Measurements from ENCODE around the gene VPS26B. TPM values are rescaled to one million over a fixed set of nuclear protein-coding genes. Genes with fewer than 3 reads are reported as not detected.
A peak's percentile ranks its signal among the peaks of the same experiment; 100 is the strongest.
"Not testable (repeated sequence)": the region's sequence is repeated elsewhere in the genome, so short reads cannot be mapped to it uniquely, and the experiment has no call there.

VPS26B gene
- total RNA-seq = 10 to 100 TPM; 31.5 to 38.0 (median 35.2) TPM
- 18.7 TPM for polyA plus RNA-seq
- long read RNA-seq, donor 1, transcript VPS26B-201 (6 exons, 3,691 nt) = major isoform, 151 of 179 reads
- long read RNA-seq, donor 1, partial matches to known transcripts = 23 of 179 reads
- long read RNA-seq, donor 1, other reads (novel, unspliced or antisense) = 5 of 179 reads
- long read RNA-seq, donor 2, transcript VPS26B-201 (6 exons, 3,691 nt) = major isoform, 110 of 121 reads
- long read RNA-seq, donor 2, partial matches to known transcripts = 3 of 121 reads
- long read RNA-seq, donor 2, other reads (novel, unspliced or antisense) = 6 of 121 reads
- long read RNA-seq, donor 3, transcript VPS26B-201 (6 exons, 3,691 nt) = major isoform, 47 of 76 reads
- long read RNA-seq, donor 3, partial matches to known transcripts = 1 of 76 reads
- long read RNA-seq, donor 3, other reads (novel, unspliced or antisense) = 27 of 76 reads
- long read RNA-seq, donor 4, transcript VPS26B-201 (6 exons, 3,691 nt) = major isoform, 93 of 103 reads
- long read RNA-seq, donor 4, partial matches to known transcripts = 5 of 103 reads
- long read RNA-seq, donor 4, other reads (novel, unspliced or antisense) = 4 of 103 reads

DNA sequence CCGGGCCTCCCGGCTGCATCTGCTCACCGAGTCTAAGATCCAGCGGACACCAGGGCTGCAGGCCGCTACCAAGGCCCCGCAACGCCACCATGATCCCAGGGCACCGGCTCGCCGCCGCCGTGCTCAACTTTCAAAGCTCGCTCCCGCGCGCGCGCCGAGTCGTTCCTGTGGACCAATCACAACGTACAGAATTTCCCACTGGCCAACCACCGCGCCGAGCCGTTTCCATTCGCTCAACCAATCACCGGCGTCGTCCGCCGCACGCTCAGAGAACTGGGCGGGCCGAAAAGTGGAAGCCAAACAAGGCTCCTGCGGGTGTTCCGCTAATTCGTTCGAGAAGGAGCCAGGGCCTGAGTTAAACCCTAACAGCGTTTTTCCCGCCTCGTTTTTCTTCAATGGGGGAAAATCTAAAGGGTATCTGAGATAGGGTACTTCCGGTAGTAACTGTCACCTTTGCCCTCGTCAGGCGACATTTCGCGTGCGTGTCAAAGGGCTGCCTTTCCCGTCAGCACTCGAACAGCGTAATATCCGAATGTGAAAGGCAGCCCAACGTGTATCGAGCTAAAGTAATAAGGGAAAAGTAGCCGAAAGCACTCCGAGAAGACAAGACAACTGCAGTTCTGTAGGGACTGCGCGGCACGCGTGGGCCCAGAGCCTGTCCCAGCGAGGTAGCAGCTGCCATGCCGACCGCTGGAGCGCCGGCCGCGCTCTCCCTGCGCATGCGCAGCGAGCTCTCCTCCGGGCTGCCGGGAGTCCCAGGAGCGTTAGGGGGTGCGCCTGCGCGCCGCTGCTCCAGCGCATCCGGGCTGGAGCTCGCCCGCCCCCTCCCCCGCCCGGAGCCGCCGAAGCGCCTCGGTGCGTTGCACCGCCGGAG is at the start of gene VPS26B, which contains the start of gene NCAPD3:
Gene VPS26B, plus strand, starts transcription at position 836 of the 874 bp plus-strand sequence. CDS start 452 bp downstream, outside the sequence.
Gene NCAPD3, minus strand, starts transcription at position 132 of the 874 bp plus-strand sequence. Its CDS starts 41 bp downstream, at position 91.
- Histone ChIP-seq H3K4me3 (ENCODE audit: low read length) (peak within 1 kb of the TSS; percentile 85), H3K27me3 (ENCODE audit: control insufficient read depth, insufficient read depth) (no peaks in the 10 kb centered on the region), H3K27ac (ENCODE audit: low read length) (peak within 1 kb of the TSS; percentile 93), H3K4me1 (ENCODE audit: control insufficient read depth, insufficient read depth, low read length) (peaks cover 5% of the 10 kb centered on the region), H3K9me3 (ENCODE audit: control insufficient read depth, low read length) (no peaks in the 10 kb centered on the region)
- WGBS = under 1% methylated on average over 89 of the region's 89 CpGs
- intact Hi-C loops (cut with DNase I) = no loop called here
- peak; percentile 95 to 96 for ATAC-seq
- peak; percentile 97 to 99 (median 99) for DNase-seq

- ATAC-seq (no peak), DNase-seq (no peak)
- Histone ChIP-seq H3K9me3 (ENCODE audit: control insufficient read depth, low read length) (no peaks in the 10 kb centered on the region), H3K4me3 (ENCODE audit: low read length) (no peak overlapping the region), H3K4me1 (ENCODE audit: control insufficient read depth, insufficient read depth, low read length) (no peaks in the 10 kb centered on the region), H3K27ac (ENCODE audit: low read length) (no peak overlapping the region), H3K27me3 (ENCODE audit: control insufficient read depth, insufficient read depth) (no peaks in the 10 kb centered on the region)
- 90% methylated on average over 13 of the region's 13 CpGs for WGBS
- intact Hi-C loops (cut with DNase I) = no loop called here
Measured at GRCh38 chr11:134176284-134176683, 48.2 kb upstream of the VPS26B start.

DNA sequence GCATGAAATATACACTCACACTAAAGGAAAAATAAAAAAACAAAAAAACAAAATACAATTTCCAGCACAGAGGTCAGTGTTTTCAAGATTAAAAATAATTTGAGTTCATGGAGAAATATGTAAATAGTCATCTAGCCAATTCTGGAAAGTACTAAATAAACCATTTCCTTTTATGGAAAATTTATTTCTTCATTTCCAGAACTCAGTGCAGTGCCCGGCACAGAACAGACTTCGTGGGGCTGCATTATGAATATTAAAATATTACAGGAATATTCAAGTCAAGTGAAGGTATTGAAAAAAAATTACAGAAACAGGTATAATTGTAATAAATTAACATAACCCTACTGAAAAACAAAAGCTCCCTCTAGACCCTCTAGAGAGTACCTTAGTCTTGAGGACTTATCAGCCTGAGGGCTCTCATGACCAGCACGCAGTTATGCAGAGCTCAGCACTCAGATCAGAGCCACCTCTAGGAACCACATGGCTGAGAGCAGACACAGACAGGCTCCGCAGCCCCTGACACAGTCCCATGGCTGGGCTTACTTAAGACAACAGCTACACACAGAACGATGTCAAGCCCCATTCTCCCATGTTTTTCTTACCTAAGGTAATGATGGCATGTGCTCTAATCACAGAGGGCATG is 46.3 kb upstream of the VPS26B start:
- no peak for DNase-seq
- Histone ChIP-seq H3K4me3 (ENCODE audit: low read length) (no peak overlapping the region), H3K9me3 (ENCODE audit: control insufficient read depth, low read length) (no peaks in the 10 kb centered on the region), H3K27ac (ENCODE audit: low read length) (no peak overlapping the region), H3K4me1 (ENCODE audit: control insufficient read depth, insufficient read depth, low read length) (no peaks in the 10 kb centered on the region), H3K27me3 (ENCODE audit: control insufficient read depth, insufficient read depth) (no peaks in the 10 kb centered on the region)
- 65% methylated on average over 5 of the region's 5 CpGs for WGBS
- intact Hi-C loops (cut with DNase I) = no loop called here
- ATAC-seq = peak in 1 of 2 donors; percentile 49

DNA sequence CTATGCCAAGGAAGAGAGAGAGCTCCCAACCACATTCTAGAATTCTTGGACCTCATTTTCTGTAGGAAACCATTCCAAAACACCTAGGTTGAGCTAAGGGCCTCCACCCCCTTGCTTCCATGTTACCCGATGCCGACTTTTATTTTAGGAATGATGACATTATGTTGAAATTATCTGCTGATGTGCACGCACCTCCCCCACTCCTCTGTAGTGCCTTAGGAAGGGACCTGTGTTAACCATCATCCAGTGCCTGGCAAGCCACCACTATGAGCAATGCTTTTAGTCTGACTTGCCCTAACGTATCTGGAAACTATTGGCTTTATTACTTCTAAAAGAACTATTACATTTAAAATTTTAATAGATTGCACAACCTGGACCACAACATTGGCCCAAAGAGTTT is 42.8 kb upstream of the VPS26B start:
- Histone ChIP-seq H3K9me3 (ENCODE audit: control insufficient read depth, low read length) (no peaks in the 10 kb centered on the region), H3K27ac (ENCODE audit: low read length) (no peak overlapping the region), H3K27me3 (ENCODE audit: control insufficient read depth, insufficient read depth) (no peaks in the 10 kb centered on the region), H3K4me1 (ENCODE audit: control insufficient read depth, insufficient read depth, low read length) (no peaks in the 10 kb centered on the region), H3K4me3 (ENCODE audit: low read length) (no peak overlapping the region)
- intact Hi-C loops (cut with DNase I) = no loop called here
- no peak for DNase-seq
- 74% methylated on average over 4 of the region's 4 CpGs for WGBS
- ATAC-seq = no peak

GRCh38 chr11:134188092-134188491 is 36.4 kb upstream of the VPS26B start:
- ATAC-seq = not testable (repeated sequence)

GRCh38 chr11:134196756-134197155 is 27.7 kb upstream of the VPS26B start:
- Histone ChIP-seq H3K27me3 (ENCODE audit: control insufficient read depth, insufficient read depth) (no peaks in the 10 kb centered on the region), H3K4me1 (ENCODE audit: control insufficient read depth, insufficient read depth, low read length) (no peaks in the 10 kb centered on the region), H3K4me3 (ENCODE audit: low read length) (no peak overlapping the region), H3K27ac (ENCODE audit: low read length) (no peak overlapping the region), H3K9me3 (ENCODE audit: control insufficient read depth, low read length) (no peaks in the 10 kb centered on the region)
- DNase-seq (no peak), ATAC-seq (no peak)
- WGBS = 93% methylated on average over 4 of the region's 4 CpGs
- intact Hi-C loops (cut with DNase I) = no loop called here

More at GRCh38 chr11:134188092-134188491, 36.4 kb upstream of the VPS26B start:
- intact Hi-C loops (cut with DNase I); DNase-seq; H3K4me3 ChIP-seq (ENCODE audit: low read length); H3K4me1 ChIP-seq (ENCODE audit: control insufficient read depth, insufficient read depth, low read length); H3K27me3 ChIP-seq (ENCODE audit: control insufficient read depth, insufficient read depth); H3K9me3 ChIP-seq (ENCODE audit: control insufficient read depth, low read length); H3K27ac ChIP-seq (ENCODE audit: low read length): not testable (repeated sequence)
- WGBS = 97% methylated on average over 8 of the region's 8 CpGs

DNA sequence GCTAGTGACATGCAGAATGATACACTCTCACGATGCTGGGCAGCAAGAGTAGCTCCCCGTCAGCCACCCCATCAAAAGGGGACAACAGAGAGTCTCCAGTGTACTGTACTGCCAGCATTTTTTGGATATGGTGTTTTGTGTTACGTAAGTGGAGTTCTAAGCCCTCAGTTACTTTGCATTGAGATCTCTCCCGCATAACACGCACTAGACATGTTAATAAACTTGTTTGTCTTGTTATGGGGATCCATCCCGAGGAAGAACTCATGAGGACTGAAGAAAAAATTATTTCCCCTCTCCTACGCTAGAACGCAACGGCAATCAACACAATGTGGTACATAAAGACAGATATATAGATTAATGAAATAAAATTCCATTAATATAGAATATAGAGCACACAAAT is 24.9 kb upstream of the VPS26B start:
- Histone ChIP-seq H3K4me1 (ENCODE audit: control insufficient read depth, insufficient read depth, low read length) (no peaks in the 10 kb centered on the region), H3K4me3 (ENCODE audit: low read length) (no peak overlapping the region), H3K27ac (ENCODE audit: low read length) (no peak overlapping the region), H3K27me3 (ENCODE audit: control insufficient read depth, insufficient read depth) (no peaks in the 10 kb centered on the region), H3K9me3 (ENCODE audit: control insufficient read depth, low read length) (no peaks in the 10 kb centered on the region)
- ATAC-seq (no peak), DNase-seq (no peak)
- 96% methylated on average over 9 of the region's 9 CpGs for WGBS
- intact Hi-C loops (cut with DNase I) = no loop called here

- no peaks in the 10 kb centered on the region for H3K4me1 ChIP-seq (ENCODE audit: control insufficient read depth, insufficient read depth, low read length)
- no peaks in the 10 kb centered on the region for H3K27me3 ChIP-seq (ENCODE audit: control insufficient read depth, insufficient read depth)
- intact Hi-C loops (cut with DNase I) = no loop called here
- no peak overlapping the region for H3K27ac ChIP-seq (ENCODE audit: low read length)
- no peaks in the 10 kb centered on the region for H3K9me3 ChIP-seq (ENCODE audit: control insufficient read depth, low read length)
- no peak for DNase-seq
- H3K4me3 ChIP-seq (ENCODE audit: low read length) = no peak overlapping the region
- 97% methylated on average over 6 of the region's 6 CpGs for WGBS
- ATAC-seq = no peak
Measured at GRCh38 chr11:134200688-134201087, 23.8 kb upstream of the VPS26B start.

GRCh38 chr11:134202661-134203060 is 21.8 kb upstream of the VPS26B start:
- DNase-seq (no peak), ATAC-seq (no peak)
- no peaks in the 10 kb centered on the region for H3K27me3 ChIP-seq (ENCODE audit: control insufficient read depth, insufficient read depth)
- H3K4me1 ChIP-seq (ENCODE audit: control insufficient read depth, insufficient read depth, low read length) = no peaks in the 10 kb centered on the region
- 95% methylated on average over 4 of the region's 4 CpGs for WGBS
- no peak overlapping the region for H3K4me3 ChIP-seq (ENCODE audit: low read length)
- intact Hi-C loops (cut with DNase I) = no loop called here
- no peaks in the 10 kb centered on the region for H3K9me3 ChIP-seq (ENCODE audit: control insufficient read depth, low read length)
- H3K27ac ChIP-seq (ENCODE audit: low read length) = no peak overlapping the region

- Histone ChIP-seq H3K4me3 (ENCODE audit: low read length) (no peak overlapping the region), H3K4me1 (ENCODE audit: control insufficient read depth, insufficient read depth, low read length) (no peaks in the 10 kb centered on the region), H3K27ac (ENCODE audit: low read length) (no peak overlapping the region), H3K27me3 (ENCODE audit: control insufficient read depth, insufficient read depth) (no peaks in the 10 kb centered on the region), H3K9me3 (ENCODE audit: control insufficient read depth, low read length) (no peaks in the 10 kb centered on the region)
- ATAC-seq = no peak
- intact Hi-C loops (cut with DNase I) = no loop called here
- no peak for DNase-seq
- 94% methylated on average over 9 of the region's 9 CpGs for WGBS
Measured at GRCh38 chr11:134205729-134206128, 18.7 kb upstream of the VPS26B start.

All from right cardiac atrium (tissue), 5 donors.